Fibroblast of skin of right biceps (primary cell): ENCODE measurements around the gene CMTM1.
"Not testable (repeated sequence)": the region's sequence is repeated elsewhere in the genome, so short reads cannot be mapped to it uniquely, and the experiment has no call there.

Experiments used
- DNase-seq: peaks from one replicate; pipeline ENCODE4 v3.0.0-alpha.2; 2013

Gene CMTM1

DNA sequence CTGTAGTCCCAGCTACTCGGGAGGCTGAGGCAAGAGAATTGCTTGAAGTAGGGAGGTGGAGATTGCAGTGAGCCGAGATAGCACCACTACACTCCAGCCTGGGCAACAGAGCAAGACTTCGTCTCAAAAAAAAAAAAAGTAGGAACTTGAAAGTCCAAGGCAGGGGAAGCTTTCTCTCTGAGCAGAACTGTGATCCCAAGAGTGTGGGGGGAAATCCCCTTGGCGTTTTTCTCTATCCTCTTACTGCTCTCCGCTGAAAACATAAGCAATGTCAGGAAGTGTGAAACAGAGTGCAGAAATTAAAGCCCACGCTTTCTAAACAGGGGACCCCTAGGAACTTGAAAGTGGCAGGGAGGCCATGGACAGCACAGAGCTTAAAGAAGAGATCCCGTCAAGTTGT is 28.5 kb downstream of the CMTM1 start:
- DNase-seq = no peak

DNA sequence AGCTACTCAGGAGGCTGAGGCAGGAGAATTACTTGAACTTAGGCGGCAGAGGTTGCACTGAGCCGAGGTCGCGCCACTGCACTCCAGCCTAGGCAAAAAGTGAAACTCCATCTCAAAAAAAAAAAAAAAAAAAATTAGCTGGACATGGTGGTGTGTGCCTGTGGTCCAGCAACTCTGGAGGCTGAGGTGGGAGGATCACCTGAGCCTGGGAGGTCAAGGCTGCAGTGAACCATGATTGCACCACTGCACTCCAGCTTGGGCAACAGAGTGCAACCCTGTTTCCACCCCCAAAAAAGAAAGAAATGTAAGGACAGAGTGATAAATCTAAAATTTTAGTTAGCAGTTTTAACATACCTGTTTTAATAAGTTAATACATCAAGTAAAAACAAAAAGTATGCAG is 30.3 kb downstream of the CMTM1 start:
- DNase-seq = not testable (repeated sequence)

DNA sequence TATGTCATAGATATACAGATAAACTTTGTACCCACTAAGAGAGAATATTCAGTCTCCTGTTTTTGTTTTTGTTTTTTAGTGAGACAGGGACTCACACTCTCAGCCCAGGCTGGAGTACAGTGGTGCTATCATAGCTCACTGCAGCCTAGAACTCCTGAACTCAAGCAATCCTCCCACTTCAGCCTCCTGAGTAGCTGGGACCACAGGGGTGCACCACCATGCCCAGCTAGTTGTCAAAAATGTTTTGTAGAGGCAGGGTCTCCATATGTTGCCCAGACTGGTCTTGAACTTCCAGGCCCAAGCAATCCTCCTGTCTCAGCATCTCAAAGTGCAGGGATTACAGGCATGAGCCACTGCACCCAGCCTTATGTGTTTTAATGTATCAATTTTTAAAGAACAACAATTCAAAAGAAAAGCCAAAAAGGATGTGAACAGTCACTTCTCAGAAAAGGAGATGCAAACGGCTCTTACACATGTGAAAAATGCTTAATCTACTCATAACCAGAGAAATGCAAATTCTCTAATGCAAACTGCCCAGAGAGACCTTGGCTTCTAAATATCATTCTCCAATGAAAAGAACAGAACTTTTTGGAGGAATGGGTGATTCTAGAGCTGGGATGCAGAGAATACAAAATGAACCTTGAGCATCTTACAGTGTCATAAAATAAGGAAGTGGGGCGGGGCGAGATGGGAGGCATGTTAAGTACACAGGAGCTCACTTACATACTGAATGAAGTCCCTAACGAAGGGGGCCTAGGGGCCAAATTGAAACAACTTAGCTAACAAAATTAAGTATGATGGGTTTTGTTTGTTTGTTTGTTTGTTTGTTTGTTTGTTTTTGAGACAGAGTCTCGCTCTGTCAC is 31.0 kb downstream of the CMTM1 start:
- DNase-seq = no peak

DNA sequence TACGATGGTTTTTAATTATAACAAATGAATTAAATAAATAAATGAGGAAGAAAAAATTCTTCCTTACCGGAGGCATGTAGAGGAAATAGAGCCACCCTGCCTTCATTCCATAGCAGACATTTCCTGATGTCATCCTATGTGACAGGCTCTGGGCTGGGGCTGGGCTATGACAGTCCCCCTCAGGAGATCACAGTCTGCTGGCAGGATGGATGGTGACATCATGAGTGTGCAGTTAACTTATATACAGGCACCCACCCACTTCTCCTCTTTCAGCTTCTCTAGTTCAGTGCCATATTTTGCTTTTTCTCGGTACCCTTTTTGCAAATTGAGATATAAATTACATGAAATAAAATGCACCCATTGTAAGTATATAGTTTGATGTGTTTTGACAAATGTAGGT is 31.9 kb downstream of the CMTM1 start:
- no peak for DNase-seq

DNA sequence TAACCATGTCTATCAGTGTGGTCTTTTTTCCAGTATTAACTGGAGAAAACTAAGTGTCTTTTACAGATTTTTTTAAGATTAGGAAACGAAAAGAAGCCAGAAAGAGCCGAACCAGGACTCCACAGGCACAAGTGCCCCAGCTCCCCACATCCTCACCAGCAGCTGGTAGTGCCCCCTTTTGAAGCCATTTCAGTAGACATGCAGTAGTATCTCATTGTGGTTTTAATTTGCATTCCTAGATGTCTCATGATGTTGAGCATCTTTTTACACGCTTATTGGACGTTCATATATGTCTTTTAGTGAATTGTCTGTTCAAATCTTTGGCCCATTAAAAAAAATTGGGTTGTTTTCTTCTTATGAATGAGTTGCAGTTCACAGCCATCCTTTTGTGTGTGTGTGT is 33.5 kb downstream of the CMTM1 start:
- no peak for DNase-seq

DNA sequence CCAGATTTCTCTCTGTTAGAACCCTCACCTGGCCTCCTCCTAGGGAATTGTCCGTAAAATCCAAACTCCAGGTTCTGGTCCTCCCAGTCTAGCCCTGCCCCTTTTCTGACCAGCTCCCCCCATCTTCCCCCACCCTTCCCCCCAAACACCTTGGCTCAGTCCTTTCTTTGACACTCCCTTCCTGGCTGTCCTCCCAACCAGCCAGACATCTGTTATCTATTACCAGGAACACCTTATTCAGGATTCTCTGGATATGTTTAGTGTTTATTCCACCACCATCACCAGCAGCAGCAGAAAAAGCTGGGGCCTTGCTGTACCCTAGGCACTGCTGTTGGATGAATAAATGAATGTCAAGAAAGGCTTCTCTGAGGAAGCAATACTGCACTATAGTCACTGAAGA is 34.2 kb downstream of the CMTM1 start:
- no peak for DNase-seq

DNA sequence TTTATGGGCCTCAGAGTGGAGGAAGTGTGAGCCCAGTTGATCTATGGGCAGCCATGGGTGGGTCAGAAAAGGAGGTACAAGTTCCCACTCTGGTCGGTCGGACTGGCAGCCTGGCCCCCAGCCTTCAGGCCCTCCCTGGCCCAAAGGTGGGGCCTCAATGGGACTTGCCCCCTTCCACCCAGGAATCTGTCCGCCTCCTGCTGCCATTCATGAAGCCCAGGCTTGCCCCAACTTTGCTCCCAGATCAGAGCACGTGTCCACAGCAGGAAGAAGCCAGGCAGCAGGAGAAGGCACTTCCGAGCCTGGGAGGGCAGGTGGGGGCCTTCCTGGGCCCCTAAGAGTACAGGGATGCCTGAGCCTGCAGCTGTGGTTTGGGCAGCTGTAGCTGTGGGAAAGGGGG is 35.2 kb downstream of the CMTM1 start:
- DNase-seq = no peak

DNA sequence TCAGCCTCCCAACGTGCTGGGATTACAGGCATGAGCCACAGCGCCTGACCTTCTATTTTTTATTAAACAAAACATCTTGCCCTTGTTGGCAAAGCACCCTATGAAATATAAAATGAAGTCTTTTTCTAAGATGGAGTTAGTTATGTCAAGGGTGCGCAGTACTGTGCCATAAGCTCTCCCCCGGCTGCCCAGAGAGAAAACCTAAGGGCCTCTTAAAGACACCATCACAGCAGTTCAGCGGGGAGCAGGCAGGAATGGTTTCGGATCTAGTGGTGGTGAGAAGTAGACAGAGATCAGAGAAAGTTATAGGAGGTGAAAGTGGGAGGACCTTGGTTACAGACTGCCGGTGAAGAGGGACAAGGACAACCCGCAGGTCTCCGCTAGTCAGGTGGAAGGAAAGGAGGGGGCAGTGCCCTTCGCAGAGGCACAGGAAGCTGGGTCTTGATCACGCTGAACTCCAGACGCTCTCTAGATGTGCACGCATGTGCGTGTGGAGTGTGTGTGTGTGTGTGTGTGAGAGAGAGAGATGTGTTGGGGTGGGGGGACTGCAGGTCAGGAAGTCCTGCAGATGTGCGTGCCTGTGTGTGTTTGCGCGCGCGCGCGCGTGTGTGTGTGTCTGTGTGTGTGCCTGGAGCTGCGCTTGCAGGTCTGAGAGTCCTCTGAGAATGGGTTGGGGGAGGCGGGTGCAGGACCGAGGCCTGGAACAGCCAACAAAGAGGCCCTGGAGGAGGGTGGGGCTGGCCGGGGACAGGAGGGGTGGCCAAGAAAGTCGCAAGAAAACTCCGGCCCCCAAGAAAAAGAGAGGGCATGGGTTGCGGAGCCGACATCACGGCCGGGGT is 37.5 kb downstream of the CMTM1 start:
- peak; percentile 66 for DNase-seq

DNA sequence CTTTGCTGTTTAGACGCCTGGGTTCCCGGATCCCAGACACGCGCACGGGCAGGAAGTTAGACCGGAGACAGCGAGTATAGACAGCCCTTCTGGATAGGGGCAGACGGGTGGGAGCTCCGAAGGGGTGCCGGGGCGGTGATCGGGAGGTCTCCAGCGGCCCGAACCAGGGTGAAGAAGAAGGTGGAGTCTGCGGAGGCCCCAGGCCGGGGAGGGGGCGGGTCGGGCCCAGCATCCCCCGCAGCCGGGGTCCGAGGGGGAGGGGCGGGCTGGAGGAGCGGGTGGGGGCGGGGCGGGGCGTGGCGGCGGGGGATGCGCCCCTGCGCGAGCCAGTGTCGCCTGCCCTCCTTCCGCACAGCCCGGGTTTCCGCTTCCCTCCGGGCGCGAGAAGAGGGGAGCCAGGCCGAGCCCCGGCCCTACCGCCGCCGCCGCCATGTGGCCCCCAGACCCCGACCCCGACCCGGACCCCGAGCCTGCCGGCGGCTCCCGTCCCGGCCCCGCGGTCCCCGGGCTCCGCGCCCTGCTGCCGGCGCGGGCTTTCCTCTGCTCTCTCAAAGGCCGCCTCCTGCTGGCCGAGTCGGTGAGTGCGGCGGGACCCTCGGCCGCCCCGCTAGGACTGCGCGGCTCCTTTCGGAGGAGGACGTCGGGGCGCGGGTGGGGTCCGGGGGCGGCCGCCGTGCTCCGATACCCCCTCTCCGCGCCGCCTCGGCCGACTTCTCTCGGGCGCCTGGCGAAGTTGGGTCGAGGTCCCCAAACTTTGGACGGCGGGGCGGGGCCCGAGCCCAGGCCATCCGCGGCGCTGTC is 38.3 kb downstream of the CMTM1 start, which contains the start of gene CMTM3:
CMTM3 (plus strand) TSS at position 329 of the 801 bp plus-strand sequence; CDS start at position 431, 102 bp downstream.
- peak; percentile 68 for DNase-seq

DNA sequence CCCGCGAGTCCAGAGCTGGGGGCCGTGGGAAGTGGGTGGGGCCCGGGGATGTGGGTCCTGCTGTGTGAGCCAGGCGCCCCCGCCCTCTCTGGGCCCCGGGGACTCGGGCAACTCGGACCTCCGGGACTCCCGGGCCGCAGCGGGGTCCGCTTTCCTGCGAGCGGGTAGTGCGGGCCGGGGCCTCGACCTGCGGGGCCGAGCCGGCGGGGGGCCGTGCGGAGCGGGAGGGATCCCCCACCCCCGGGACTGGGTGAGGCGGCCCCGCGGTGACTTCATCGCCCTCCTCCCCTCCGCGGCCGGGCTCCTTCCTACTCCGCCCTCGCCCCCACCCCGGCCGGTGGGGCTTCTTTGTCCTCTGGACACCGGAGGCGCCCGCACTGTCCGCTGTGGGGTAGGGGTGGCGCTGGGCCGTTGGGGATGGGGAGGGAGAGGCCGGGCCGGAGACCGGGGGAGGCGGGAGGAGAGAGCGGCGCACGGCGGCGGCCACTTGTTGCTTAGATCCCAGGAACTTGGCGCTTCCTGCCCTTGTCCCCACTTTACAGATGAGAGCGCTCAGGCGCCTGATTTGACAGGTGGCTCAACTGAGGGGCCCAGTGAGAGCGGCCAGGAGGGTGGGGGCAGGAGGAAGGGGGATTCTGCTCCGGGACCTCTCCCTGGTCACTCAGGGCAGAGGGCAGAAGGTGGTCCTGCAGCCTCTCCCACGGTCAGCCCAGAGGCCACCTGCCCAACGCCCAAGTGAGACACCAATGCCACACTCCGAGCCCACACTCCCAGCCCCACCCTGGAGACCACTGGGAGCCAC is 39.1 kb downstream of the CMTM1 start:
- DNase-seq = peak; percentile 42

DNA sequence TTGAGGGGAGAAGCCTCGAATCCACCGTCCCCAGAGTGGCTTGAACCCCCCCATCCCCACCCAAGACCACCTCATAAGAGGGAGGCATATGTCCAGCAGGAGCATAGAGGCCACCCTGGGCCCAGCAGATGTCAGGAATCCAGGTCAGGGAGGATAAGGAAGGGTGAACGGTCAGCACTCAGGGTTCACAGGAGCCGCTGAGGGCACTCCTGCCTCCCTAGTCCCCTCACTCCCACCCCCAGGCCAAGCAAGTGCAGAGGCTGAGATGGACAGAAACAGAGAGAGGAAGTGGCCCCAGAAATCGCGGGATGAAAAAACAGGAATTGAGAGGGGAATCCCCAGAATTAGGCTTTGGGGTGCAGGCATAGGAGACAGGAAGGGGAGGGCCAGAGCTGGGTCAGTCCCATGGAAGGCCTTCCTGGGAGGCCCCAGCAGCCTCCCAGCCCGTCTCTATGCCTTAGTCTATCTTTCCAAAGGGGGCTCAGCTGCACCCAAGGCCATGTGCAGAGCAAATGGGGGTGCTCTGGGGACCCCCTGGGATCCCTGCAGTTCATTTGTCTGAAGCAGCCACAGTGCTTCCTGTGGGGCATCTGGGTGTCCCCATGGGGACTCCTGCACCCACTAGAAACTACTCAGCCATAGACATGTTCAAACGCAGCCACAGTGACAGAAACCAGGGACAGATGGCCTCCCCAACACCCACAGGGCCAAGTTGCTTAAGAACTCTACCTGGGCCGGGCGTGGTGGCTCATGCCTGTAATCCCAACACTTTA is 39.9 kb downstream of the CMTM1 start:
- no peak for DNase-seq

DNA sequence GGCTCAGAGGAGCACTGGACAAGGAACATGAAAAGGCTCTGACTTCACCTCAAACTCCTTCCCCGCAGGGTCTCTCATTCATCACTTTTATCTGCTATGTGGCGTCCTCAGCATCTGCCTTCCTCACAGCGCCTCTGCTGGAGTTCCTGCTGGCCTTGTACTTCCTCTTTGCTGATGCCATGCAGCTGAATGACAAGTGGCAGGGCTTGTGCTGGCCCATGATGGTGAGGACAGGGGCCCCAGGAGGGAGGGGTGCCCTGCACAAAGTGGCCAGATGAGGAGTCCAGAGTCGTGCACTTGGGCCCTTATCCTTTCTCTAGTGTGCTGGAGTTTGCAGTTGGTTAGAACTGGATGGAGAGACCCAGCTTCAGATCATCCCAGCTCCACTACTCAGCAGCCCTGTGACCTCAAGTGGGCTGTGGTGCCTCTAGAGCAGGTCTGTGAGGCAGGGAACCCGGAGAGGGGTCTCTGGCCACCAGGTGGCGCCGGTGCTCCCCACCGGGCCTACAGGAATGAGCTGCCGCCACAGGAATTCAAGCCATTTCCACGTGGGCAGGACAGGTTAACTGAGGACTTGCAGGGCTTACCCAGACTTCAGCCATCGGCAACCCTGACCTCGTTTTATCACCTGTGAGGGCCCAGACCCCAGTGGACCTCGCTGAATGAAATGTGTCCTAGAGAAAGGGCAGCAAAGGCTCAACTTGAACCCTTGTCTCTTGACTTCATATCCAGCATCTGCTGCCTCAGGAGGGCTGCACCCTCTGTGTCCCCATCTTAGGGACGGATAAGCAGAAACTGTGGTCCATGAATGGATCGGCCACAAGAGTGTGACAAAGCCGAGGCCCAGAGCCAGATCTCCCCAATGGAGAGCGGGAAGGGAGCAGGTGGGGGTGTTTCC is 42.3 kb downstream of the CMTM1 start:
- peak; percentile 89 for DNase-seq

DNA sequence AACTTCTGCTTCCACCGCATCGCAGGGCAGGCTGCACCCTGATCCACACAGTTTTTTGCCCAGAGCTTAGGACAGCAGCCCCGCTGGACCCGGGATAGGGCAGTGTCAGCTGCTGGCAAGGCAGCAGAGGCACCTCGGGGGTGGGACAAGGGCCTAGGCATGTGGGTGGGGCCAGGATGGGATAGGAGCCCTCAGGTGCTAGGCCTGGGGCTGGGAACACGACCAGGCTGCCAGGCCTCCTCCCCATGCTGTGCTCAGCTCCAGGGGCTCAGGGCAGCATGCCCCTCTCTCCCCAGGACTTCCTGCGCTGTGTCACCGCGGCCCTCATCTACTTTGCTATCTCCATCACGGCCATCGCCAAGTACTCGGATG is 42.9 kb downstream of the CMTM1 start:
- no peak for DNase-seq

DNA sequence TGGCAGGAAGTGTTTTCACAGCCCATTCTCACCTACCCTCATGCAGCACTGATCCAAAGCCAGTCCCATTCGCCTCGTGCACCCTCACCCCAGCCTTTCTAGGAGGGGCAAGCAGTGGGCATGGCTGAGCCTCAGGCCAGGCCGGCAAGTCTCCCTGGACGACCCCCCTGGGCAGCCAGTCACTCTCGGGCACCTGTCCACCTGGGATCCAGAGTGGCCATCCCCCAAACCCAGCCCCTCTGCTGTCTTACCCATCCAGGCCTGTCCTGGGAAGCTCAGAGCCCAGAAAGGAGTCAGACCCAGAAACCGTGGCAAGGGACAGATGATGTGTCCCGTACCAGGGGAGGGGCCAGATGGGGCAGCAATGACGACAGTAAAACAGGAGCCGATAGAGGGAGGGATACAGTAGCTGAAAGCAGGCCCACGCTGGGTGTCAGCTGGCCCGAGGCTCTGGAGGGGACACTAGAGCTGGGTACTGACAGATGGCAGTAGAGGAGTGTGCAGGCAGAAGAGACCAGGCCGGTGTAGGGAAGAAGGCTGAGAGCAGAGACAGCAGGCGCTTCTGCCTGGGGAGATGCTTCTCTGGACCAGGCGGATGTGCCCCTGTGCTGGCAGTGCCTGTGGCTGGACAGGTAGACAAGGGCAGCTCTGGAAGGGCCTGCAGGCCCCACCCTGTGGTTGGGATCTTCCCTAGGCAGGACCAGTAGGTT is 44.0 kb downstream of the CMTM1 start:
- DNase-seq = no peak

DNA sequence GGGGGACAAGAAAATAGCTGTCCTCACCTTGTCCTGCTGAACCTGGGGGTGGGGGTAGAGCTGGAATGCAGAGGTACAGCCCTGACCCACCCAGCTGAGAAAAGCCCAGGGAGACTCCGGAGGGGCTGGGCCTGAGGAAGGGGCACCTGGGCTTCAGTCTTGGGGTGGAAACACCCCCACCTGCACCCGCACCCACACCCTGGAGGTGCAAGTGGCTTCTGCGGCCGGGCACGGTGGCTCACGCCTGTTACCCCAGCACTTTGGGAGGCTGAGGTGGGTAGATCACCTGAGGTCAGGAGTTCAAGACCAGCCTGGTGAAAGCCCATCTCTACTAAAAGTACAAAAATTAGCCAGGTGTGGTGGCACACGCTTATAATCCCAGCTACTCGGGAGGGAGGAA is 45.7 kb downstream of the CMTM1 start:
- not testable (repeated sequence) for DNase-seq

DNA sequence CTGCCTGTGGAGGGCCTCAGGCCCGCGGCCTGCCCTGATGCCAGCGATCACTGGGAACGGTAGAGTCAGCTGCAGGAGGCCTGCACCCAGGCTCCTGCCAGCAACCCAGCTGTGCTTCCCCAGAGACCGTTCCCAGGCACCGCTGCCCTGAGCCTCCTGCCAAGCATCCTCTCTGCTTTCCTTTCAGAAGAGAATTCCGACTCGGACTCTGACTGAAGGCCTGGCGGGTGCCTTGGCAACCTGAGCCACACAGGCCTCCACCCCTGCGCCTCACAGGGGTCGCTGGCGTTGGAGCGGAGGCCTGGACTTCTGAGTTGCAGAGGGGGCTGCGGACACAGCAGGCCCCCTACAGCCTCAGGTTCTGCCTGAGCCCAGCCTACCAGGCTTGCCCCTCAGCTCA is 46.2 kb downstream of the CMTM1 start:
- DNase-seq = no peak

DNA sequence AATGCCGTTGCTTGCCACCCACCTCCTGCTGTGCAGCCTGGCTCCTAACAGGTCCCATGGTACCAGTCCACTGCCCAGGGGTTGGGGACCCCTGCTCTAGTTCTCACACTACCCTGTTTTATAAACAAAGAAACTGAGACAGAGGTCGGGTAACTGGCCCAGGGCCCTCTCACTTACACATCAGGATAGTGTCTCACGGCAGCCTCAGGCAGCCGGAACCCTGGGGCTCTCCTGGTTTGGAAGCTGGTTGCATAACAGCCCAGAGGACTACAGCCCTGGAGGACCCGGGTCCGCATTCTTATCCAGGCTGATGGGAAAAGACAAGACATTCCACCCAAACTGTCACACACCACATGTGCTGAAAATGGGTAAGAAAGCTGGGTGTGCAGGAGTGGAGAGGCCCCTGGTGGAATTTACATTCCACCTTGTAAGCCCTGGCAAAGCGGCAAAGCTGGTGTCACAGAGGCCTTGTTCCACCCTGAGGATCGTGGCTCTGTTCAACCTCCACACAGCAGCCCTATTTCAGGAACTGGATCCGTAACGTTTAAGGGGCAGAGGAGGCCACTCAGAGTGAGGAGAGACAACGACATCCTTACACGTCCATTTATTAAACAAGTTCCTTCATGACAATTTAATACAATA is 48.0 kb downstream of the CMTM1 start:
- DNase-seq = no peak

DNA sequence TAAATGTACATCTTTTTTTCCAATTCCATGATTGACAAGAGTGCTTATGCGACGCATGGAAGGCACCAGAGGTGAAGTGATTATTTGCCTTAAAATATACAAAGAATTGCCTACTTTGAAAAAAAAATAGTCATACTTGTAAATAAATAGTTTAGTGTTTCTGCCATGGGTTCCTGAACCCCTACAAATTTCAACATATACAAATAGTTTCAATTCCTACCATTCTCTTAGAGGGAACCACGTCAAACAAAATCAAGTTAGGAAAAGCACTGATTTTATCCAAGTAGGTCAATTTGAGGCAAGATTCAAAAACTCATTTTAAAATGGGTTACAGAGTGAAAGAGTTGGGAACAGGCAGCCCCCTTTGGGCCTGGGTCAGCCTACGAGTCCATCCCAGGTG is 49.9 kb downstream of the CMTM1 start:
- no peak for DNase-seq

DNA sequence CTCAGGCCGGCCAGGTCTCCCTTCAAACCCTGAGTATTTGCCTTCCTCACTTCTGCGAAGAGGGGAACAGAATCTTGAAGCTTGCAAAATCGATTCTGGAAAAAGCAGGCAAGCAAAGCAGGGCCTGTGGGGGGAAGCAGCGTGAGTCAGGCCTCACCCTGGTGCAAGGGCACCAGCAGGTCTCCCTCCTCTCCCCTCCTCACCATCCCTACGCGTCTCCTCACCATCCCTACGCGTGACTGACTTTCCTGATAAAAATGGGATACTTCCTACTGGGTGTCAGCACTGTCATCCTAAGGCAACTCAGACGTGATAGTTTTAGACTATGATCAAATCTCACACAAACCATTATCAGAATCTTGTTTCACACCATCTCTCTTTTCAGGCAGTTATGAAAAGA is 50.4 kb downstream of the CMTM1 start:
- DNase-seq = no peak
